GM18858 (cell line): Measurements from ENCODE around the gene GNA14.
"Not testable (repeated sequence)": the region's sequence is repeated elsewhere in the genome, so short reads cannot be mapped to it uniquely, and the experiment has no call there.

Source experiments
- ATAC-seq: cut with Tn5 transposase; IDR thresholded peaks from one replicate; pipeline ENCODE4 v1.9.1; 2021; ENCODE audit not compliant: unreplicated experiment

GNA14 gene

GRCh38 chr9:77592476-77592875, 55.6 kb downstream of the GNA14 start:
- no peak for ATAC-seq

- no peak for ATAC-seq
Observed at GRCh38 chr9:77589046-77589795, 58.9 kb downstream of the GNA14 start.

GRCh38 chr9:77588271-77588937, 59.7 kb downstream of the GNA14 start:
- no peak for ATAC-seq

GRCh38 chr9:77587851-77588250, 60.3 kb downstream of the GNA14 start:
- no peak for ATAC-seq

GRCh38 chr9:77587042-77587441, 61.1 kb downstream of the GNA14 start:
- ATAC-seq: no peak

GRCh38 chr9:77586591-77586990, 61.5 kb downstream of the GNA14 start:
- no peak for ATAC-seq

GRCh38 chr9:77585335-77585786, 62.8 kb downstream of the GNA14 start:
- no peak for ATAC-seq

- not testable (repeated sequence) for ATAC-seq
Observed at GRCh38 chr9:77584927-77585326, 63.2 kb downstream of the GNA14 start.

GRCh38 chr9:77582961-77583576, 65.1 kb downstream of the GNA14 start:
- no peak for ATAC-seq

- ATAC-seq: no peak
Observed at GRCh38 chr9:77582525-77582924, 65.6 kb downstream of the GNA14 start.

- ATAC-seq: no peak
Observed at GRCh38 chr9:77575785-77576184, 72.3 kb downstream of the GNA14 start.

- no peak for ATAC-seq
Observed at GRCh38 chr9:77569335-77569734, 78.8 kb downstream of the GNA14 start.

GRCh38 chr9:77563174-77563573, 84.9 kb downstream of the GNA14 start:
- ATAC-seq: no peak

- ATAC-seq: no peak
Observed at GRCh38 chr9:77562019-77562748, 85.9 kb downstream of the GNA14 start.

- ATAC-seq: no peak
Observed at GRCh38 chr9:77561331-77562018, 86.6 kb downstream of the GNA14 start.

- no peak for ATAC-seq
Observed at GRCh38 chr9:77556396-77556795, 91.7 kb downstream of the GNA14 start.

- no peak for ATAC-seq
Observed at GRCh38 chr9:77554586-77555105, 93.5 kb downstream of the GNA14 start.

- ATAC-seq: no peak
Observed at GRCh38 chr9:77547106-77547730, 100.9 kb downstream of the GNA14 start.

GRCh38 chr9:77546376-77546950, 101.7 kb downstream of the GNA14 start:
- ATAC-seq: no peak

- ATAC-seq: no peak
Observed at GRCh38 chr9:77544546-77544945, 103.6 kb downstream of the GNA14 start.
